ENCODE data around the gene CD58.
"Not testable (repeated sequence)": the region's sequence is repeated elsewhere in the genome, so short reads cannot be mapped to it uniquely, and the experiment has no call there.

CD58 gene, protein sequence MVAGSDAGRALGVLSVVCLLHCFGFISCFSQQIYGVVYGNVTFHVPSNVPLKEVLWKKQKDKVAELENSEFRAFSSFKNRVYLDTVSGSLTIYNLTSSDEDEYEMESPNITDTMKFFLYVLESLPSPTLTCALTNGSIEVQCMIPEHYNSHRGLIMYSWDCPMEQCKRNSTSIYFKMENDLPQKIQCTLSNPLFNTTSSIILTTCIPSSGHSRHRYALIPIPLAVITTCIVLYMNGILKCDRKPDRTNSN

DNA sequence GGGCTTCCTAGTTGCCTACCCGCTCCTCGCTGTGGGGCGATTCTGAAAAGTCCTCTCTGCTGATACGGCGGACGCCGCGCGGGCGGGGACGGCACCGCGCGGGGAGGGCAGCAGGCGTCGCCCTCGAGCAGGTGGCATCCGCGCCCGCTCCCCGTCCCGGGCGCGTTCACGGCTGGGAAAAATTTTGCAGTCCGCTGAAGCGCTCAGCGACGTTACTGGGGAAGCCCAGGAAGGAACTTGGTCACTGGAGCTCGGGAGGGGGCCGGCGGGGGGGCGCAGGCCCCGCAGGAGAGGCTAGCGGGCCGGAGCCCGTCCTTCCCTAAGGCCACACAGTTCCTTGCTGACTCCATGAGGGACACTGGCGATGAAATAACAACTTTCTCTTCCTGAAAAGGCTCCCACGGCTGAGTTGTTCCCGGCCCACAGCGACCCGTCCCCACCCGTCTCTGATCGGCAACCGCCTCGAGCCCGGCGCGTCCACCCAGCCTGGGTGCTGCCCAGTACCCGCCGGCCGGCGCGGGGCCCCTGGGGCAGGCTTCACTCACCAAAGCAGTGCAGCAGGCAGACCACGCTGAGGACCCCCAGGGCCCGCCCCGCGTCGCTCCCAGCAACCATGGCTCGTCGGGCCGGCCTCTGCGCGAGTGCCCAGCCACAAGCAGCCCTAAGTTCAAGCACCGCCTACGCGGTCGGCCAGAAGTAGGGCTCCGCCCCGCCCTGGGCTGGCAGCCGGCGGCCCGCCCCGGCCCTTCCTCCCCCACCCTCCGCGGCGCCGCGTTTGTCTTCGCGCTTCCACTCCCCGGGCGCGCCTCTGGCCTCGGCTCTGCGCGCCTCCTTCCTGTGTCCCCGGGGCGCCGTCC, at the start of gene CD58:
Gene CD58, minus strand, starts transcription at position 669 of the 857 bp plus-strand sequence. Its CDS starts 54 bp downstream, at position 615.
- TF ChIP-seq, protein P1, sequence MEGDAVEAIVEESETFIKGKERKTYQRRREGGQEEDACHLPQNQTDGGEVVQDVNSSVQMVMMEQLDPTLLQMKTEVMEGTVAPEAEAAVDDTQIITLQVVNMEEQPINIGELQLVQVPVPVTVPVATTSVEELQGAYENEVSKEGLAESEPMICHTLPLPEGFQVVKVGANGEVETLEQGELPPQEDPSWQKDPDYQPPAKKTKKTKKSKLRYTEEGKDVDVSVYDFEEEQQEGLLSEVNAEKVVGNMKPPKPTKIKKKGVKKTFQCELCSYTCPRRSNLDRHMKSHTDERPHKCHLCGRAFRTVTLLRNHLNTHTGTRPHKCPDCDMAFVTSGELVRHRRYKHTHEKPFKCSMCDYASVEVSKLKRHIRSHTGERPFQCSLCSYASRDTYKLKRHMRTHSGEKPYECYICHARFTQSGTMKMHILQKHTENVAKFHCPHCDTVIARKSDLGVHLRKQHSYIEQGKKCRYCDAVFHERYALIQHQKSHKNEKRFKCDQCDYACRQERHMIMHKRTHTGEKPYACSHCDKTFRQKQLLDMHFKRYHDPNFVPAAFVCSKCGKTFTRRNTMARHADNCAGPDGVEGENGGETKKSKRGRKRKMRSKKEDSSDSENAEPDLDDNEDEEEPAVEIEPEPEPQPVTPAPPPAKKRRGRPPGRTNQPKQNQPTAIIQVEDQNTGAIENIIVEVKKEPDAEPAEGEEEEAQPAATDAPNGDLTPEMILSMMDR (conservative IDR thresholded peaks at IDR 0.05) = peak; percentile 90
- H3K27ac ChIP-seq = peak within 1 kb of the TSS; percentile 89

DNA sequence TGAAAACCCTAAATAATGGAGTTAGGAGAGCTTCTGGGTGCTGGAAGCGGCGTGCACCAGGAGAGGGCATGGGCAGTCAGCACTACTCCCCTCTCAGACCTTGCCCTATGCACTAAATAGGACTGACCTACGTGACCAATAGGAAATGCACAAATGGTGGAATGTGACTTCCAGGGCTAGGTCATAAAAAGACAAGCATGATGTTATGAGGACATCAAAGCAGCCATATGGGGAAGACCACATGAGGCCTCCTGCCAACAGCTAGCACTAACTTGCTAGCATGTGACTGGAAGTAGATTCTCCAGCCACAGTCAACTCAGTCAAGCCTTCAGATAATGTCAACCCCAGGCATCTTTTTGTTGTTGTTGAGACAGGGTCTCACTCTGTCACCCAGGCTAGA, 49.6 kb upstream of the CD58 start:
- 0 out of 2 replicates have a peak overlapping the region, but pooled peaks have one; percentile 70 for H3K27ac ChIP-seq

DNA sequence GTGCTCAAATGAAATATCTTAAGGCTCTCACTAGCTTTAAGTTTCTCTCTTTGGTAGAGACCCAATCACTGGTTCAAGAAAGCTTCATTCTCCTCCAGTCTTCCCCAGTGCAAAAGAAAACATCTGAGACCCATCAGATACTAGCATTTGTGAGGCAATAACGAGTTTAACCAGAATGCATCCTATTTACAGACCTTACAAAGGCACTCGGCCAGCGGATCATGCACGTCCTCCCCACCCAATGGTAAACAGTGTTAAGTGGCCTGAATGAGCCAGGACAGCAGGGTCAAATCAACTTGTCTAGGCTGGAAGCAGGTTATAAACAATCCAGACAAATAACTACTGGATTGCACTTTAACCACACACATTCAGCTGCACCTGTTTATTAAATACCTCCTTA, 48.3 kb upstream of the CD58 start:
- H3K27ac ChIP-seq = peak overlapping the region; percentile 70

DNA sequence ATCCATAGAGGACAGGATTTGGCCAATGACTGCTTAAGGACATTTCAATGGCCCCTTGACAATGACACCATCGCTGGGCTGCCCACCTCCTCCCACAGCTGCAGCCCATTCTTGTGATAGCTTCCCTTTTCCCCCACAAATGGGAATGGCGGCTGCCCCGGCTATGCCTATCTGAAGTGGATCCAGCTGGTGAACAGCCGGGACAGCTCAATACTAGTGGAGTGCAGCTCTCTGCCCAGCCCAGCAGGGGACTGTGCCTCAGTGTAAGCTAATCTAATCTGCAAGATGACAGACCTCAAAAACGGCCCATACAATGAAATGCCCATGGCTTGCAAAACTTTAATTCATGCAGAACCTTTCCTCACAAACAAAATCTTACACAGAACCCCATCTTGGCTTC, 47.0 kb upstream of the CD58 start:
- H3K27ac ChIP-seq = not testable (repeated sequence)

DNA sequence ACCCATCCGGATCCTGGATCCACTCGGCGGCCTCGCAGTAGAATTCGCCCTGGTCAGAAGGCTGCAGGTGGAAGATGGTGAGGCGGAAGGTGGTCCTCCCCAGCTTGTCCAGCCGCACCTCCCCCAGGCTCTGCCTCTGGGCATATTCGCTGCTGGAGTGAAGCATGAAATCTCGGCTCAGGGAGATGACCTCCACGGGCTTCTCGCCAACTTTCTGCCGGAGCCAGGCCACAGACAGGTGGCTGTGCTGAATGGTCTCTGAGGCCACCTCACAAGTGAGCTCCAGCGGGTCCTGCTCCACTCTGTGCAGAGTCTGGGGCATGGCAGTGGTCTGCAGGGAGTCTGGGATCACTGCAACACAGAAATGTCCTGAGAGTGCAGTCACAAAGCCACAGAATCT, 43.0 kb upstream of the CD58 start:
- not testable (repeated sequence) for H3K27ac ChIP-seq

DNA sequence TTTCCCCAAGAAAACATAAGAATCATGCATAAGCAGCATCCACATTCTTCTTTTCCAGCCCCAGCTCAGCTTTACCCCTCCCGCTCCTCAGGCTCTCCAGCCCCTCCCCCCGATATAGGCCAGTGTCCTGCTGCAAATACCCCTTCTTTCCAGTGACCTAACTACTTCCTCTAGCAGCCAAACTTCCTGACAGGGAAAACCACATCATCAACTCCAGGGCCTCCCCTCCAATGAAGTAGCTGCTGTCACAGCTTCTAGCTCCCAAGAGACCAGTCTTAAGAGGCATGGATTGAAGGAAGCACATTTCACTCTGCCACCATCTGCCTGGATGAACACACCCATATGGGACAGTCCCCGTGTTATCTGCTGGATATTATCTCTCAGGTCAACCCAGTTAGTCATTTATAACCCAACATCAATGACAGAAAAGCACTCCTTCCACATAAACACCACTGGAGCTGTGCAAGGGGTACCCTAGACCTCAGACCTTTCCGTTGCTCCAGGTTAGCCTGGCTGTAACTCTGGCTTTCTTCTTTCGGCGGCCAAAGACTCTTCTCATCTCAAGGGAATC, 39.1 kb upstream of the CD58 start:
- not testable (repeated sequence) for H3K27ac ChIP-seq

DNA sequence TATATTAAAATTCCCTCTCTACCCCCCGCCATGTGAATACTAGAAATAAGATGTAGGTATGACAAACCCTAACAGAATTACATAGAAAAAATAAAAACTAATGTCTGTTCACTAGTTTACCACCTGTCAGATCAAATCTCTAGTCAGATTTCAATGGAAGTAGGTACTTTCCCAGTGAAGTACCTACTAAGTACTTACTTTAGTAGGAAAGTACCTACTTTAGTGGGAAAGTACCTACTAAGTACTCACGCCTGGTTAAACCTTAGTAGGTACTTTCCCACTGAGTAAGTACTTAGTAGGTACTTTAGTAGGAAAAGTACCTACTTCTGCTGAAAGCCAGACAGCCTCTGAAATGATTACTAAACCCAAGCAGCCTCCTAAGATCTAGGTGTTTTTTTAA, 38.0 kb upstream of the CD58 start:
- H3K27ac ChIP-seq = not testable (repeated sequence)

DNA sequence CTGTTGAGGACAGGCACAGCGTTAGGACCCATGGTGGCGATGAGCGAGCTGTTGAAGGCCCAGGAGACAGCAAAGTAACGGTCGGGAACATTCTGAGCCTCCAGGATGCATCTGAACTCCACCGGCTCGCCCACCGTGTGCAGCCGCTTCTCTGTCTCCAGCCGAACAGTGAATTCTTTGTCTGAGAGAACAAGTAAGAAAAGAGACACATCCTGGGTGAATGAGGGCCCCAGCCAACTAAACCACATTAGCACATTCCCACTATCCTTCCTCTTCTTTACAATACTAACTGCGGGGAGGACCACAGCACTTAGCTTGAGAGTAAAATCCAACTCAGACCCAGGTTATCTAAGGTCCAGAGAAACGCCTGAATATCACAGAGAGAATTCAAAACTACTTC, 37.3 kb upstream of the CD58 start:
- not testable (repeated sequence) for H3K27ac ChIP-seq

DNA sequence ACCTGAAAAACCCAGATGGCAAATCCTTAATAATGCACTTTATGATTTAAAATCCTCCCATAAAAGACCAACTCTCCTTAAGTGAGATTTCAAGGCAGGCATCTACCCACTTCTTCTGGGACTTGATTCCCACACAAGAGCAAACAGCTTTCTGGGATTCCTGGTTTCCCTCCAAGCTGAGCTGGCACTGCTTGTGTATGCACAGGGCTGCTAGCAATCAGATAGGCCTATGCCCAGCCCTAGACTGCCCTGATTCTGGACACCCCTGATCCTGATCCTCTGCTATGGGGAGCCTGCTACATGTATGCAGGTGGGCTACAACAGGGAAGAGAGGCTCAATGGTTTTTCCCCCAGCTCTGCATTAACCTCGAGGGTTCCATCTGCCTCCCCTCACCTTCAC, 36.6 kb upstream of the CD58 start:
- peak overlapping the region; percentile 31; the same call in 1 of the 2 replicates for H3K27ac ChIP-seq

DNA sequence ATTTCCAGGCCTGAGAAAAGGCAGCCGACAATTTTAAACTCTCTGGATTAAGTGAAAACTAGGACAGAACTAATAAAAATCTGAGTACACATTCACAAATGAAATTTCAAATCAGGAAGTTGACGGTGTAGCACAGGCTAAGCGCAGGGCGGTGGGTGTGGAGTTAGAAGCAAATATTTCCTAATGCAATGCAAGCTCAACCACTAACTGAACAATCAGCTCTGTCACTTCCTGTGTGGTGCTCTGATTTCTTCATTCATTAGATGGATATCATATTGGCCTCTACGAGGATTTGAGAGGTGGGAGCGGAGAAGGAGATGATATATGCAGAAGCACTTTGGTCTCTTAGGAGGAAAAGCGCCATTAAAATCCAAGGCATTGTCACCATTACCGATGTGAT, 35.2 kb upstream of the CD58 start:
- H3K27ac ChIP-seq = 0 out of 2 replicates have a peak overlapping the region, but pooled peaks have one; percentile 11

DNA sequence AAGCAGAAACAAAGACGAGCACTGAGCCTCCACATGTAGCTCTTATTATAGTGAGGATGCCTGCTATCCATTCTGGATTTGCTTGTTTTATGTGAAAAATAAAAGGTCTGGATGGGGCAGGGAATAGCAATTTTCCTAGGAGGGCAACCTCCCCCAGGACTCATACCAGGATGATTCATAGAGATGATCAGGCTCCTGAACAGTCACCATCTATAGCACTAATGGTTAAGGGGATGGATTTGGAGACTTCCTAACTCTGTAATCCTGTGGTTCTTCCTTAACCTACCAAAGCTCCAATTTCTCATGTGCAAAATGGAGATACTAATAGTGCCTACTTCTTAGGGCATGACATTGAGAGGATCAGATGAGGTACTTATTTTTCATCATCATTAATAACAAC, 34.5 kb upstream of the CD58 start:
- no peak overlapping the region for H3K27ac ChIP-seq
- TF ChIP-seq, protein P1 (conservative IDR thresholded peaks at IDR 0.05) = no peak

DNA sequence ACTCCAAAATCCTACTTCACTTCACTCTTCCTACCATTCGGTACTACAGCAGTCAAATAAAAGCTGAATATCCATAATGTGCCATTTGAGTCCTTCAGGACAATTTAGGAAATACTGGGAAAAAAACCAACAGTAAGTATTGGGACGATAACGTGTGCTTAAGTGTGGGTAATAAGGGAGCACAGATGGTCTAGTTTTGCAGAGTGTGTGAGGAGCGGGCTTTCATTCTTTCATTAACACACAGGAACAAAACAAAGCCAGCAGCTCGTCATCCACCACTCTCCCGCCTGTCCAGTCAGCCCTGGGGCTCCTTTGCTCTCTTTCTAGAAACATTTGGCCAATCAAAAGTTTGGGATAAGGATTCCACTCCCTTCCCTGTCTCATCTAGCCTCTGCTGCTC, 33.6 kb upstream of the CD58 start:
- H3K27ac ChIP-seq = not testable (repeated sequence)

DNA sequence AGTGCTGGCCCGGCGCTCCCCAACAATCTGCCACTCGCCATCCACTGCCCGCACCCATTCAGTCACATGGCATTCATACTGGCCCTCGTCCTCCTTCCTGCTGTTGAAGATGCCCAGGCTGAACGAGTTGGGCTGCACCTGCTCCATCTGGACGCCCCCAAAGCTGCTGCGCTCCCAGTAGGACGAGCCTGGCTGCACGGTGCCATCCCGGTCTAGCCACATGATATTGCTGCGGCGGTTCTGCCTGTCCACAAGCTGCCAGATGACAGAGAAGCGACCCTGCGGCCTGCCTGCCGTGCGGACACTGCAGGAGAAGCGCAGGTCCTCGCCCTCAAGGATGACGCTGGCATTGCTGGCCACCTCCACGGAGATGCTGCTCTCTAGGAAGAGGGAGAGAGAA, 32.8 kb upstream of the CD58 start:
- not testable (repeated sequence) for H3K27ac ChIP-seq

DNA sequence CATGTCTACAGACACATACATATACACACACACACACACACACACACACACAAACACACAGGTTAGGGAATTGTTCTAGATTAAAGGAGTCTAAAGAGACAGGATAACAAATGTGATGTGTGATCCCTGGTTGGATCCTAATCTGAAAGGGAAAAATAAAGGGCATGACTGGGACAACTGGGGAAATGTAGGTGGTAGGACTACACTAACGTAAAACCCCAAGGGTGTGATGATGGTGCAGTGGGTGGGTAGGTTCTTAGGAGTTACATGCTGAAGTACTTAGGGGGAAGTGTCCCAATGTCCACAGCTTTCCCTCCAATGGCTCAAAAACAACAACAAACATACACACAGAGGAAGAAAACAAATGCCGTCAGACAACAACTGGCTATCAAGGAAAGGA, 28.5 kb upstream of the CD58 start:
- H3K27ac ChIP-seq = not testable (repeated sequence)

DNA sequence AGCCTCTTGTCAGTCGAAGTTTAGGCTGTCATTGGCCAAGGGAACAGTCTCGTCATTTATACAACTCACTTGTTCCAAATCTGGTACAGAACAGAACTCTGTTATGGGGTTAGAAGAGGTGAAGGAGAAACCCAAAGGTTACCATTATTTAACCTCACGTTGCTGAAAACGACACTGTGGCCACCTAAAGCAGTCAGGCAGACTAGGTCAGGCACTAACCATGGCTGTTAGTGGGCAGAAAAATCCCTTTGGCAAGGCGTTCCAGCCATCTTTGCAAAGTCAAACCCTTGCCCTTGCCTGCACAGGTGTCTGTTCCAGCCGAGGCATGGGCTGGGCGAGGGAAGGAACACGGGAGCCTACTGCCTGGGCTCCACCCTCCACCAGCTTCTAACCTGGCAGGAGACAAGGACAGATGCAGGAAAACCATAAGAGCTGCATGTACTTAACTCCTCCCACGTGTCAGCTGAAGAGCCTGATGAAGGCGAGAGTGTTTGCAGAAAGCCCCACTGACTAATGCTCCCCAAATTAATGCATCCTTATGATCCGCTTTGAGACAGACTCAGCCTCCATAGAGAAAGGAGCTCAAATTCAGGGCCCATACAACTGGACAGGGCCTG, 27.7 kb upstream of the CD58 start:
- not testable (repeated sequence) for H3K27ac ChIP-seq

DNA sequence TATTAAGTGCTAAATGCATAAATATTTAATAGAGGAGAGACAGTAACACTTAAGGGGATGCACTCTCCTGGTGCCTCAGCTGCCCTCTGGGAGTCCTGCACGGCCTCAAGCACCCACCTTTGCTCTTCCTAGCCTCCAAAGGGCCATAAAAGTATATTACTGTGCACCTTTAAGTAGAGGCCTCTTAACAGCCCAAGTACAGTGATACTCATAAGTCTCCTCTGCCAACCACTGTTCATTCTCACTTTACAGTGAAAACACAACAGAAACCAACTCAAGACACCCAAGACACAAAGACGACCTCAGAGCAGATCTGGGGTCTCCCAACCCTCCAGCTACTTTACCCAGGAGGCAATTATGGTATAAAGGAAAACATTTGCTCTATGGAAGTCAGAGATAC, 26.6 kb upstream of the CD58 start:
- H3K27ac ChIP-seq = not testable (repeated sequence)

DNA sequence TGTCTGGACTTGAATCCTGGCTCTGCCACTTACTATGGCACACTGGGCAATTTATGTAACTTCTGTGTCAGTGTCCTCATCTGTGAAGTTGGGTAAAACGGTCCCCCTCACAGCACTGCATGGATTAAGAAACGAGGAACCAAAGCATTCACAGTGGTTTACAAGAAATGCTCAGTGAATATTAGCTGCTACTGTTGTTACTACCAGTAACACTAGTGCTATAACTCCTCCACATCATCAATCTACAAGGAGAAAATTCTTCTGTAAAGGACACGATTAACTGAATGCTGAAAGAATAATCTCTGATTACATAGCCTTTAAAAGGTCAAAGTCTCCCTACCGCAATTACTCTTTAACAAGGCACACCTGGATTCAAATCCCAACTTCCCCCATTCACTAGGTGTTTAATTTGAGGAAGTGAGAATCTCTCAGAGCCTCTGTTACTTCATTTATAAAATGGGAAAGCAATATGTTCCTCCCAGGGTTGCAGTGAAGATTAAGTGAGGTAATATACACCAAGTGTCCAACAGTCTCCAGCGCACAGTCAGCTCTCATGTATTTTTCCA, 26.0 kb upstream of the CD58 start:
- not testable (repeated sequence) for H3K27ac ChIP-seq
